Stimulated activated naive B cell treated with anti-CD40 and anti-IgM and Interleukin-4, amounts not matched to agents 10 μg/mL and 1 μg/mL and 100 μg/mL, for 72 hours (primary cell): Measurements from ENCODE around the gene GPX4.

Source experiments
- ATAC-seq, 2 donors: fragments of 150-1000 bp; cut with Tn5 transposase; replicated peaks; 2 replicates each; pipeline ENCODE4 v1.10.0; 2021; ENCODE audit warnings: moderate library complexity in 1 of 2
- DNase-seq: peaks from one replicate; pipeline ENCODE4 v3.0.0; 2021
- H3K27ac Mint-ChIP-seq: one replicate; pipeline ENCODE4 v1.8.0; 2022; ENCODE audit warnings: mild to moderate bottlenecking, mixed read lengths
- H3K27me3 Mint-ChIP-seq, 2 donors: one replicate each; pipeline ENCODE4 v1.8.0; 2022; ENCODE audit warnings: mixed read lengths in 2 of 2
- H3K36me3 Mint-ChIP-seq, 2 donors: one replicate each; pipeline ENCODE4 v1.8.0; 2022; ENCODE audit warnings: mixed read lengths in 2 of 2, mild to moderate bottlenecking in 1 of 2
- H3K4me1 Mint-ChIP-seq, 2 donors: one replicate each; pipeline ENCODE4 v1.8.0; 2022; ENCODE audit warnings: mixed read lengths in 2 of 2, mild to moderate bottlenecking in 1 of 2
- H3K4me3 Mint-ChIP-seq, 2 donors: one replicate each; pipeline ENCODE4 v1.8.0; 2022; ENCODE audit warnings: mild to moderate bottlenecking in 2 of 2, mixed read lengths in 2 of 2, moderate library complexity in 1 of 2
- H3K9me3 Mint-ChIP-seq, 2 donors: one replicate each; pipeline ENCODE4 v1.8.0; 2022; ENCODE audit warnings: mixed read lengths in 2 of 2, mild to moderate bottlenecking in 1 of 2

Gene GPX4

GRCh38 chr19:1073063-1073955 lies 30.5 kb upstream of the GPX4 start:
- ATAC-seq (no peak), DNase-seq (no peak)
- peak overlapping the region; percentile 39 to 76 for H3K4me3 Mint-ChIP-seq
- no peaks in the 10 kb centered on the region for H3K9me3 Mint-ChIP-seq
- peak overlapping the region; percentile 62 for H3K27ac Mint-ChIP-seq
- H3K4me1 Mint-ChIP-seq, result peaks cover 41 to 73% of the 10 kb centered on the region in 2 donors
- peaks cover 46 to 53% of the 10 kb centered on the region in 2 donors for H3K36me3 Mint-ChIP-seq
- no peaks in the 10 kb centered on the region for H3K27me3 Mint-ChIP-seq

GRCh38 chr19:1073956-1074517 lies 29.8 kb upstream of the GPX4 start:
- DNase-seq (no peak), ATAC-seq (no peak)
- Mint-ChIP-seq H3K27ac (no peak overlapping the region), H3K36me3 (peaks cover 40 to 46% of the 10 kb centered on the region in 2 donors), H3K27me3 (no peaks in the 10 kb centered on the region), H3K9me3 (no peaks in the 10 kb centered on the region), H3K4me3 (peak overlapping the region; percentile 76 to 78), H3K4me1 (peaks cover 34 to 67% of the 10 kb centered on the region in 2 donors)

GRCh38 chr19:1074544-1075283 lies 29.1 kb upstream of the GPX4 start:
- Mint-ChIP-seq H3K4me1 (peaks cover 30 to 60% of the 10 kb centered on the region in 2 donors), H3K27me3 (no peaks in the 10 kb centered on the region), H3K36me3 (peaks cover 36 to 41% of the 10 kb centered on the region in 2 donors), H3K9me3 (no peaks in the 10 kb centered on the region), H3K27ac (no peak overlapping the region), H3K4me3 (peak overlapping the region; percentile 53 to 76)
- peak; percentile 32 to 51 for ATAC-seq
- peak; percentile 53 for DNase-seq

GRCh38 chr19:1076046-1076386 lies 27.8 kb upstream of the GPX4 start:
- DNase-seq (no peak), ATAC-seq (no peak)
- H3K27ac Mint-ChIP-seq, result peak overlapping the region; percentile 93
- peaks cover 49 to 53% of the 10 kb centered on the region in 2 donors for H3K36me3 Mint-ChIP-seq
- H3K27me3 Mint-ChIP-seq, result no peaks in the 10 kb centered on the region
- no peaks in the 10 kb centered on the region for H3K9me3 Mint-ChIP-seq
- H3K4me1 Mint-ChIP-seq, result peaks cover 36 to 70% of the 10 kb centered on the region in 2 donors
- peak overlapping the region; percentile 53 to 54 for H3K4me3 Mint-ChIP-seq

- Mint-ChIP-seq H3K27me3 (no peaks in the 10 kb centered on the region), H3K27ac (peak overlapping the region; percentile 92), H3K4me1 (peaks cover 34 to 74% of the 10 kb centered on the region in 2 donors), H3K9me3 (no peaks in the 10 kb centered on the region), H3K4me3 (peak overlapping the region; percentile 48 to 54), H3K36me3 (peaks cover 50 to 58% of the 10 kb centered on the region in 2 donors)
- DNase-seq (peak; percentile 93), ATAC-seq (peak; percentile 96)
Measured at GRCh38 chr19:1076951-1077350, 26.8 kb upstream of the GPX4 start.

- Mint-ChIP-seq H3K4me3 (no peak overlapping the region), H3K9me3 (no peaks in the 10 kb centered on the region), H3K4me1 (peaks cover 27 to 60% of the 10 kb centered on the region in 2 donors), H3K36me3 (peaks cover 43 to 56% of the 10 kb centered on the region in 2 donors), H3K27ac (peak overlapping the region; percentile 75), H3K27me3 (no peaks in the 10 kb centered on the region)
- ATAC-seq (no peak), DNase-seq (no peak)
Measured at GRCh38 chr19:1079566-1080111, 24.2 kb upstream of the GPX4 start.

GRCh38 chr19:1080360-1081161 lies 23.2 kb upstream of the GPX4 start:
- H3K4me3 Mint-ChIP-seq, result peak overlapping the region in 1 of 2 donors; percentile 56
- H3K27ac Mint-ChIP-seq, result peak overlapping the region; percentile 89
- H3K27me3 Mint-ChIP-seq, result no peaks in the 10 kb centered on the region
- ATAC-seq (no peak), DNase-seq (no peak)
- peaks cover 33 to 63% of the 10 kb centered on the region in 2 donors for H3K4me1 Mint-ChIP-seq
- H3K36me3 Mint-ChIP-seq, result peaks cover 49 to 62% of the 10 kb centered on the region in 2 donors
- no peaks in the 10 kb centered on the region for H3K9me3 Mint-ChIP-seq

- ATAC-seq (no peak), DNase-seq (peak; percentile 3)
- Mint-ChIP-seq H3K27me3 (no peaks in the 10 kb centered on the region), H3K4me3 (peak overlapping the region; percentile 39 to 56), H3K36me3 (peaks cover 48 to 63% of the 10 kb centered on the region in 2 donors), H3K4me1 (peaks cover 33 to 64% of the 10 kb centered on the region in 2 donors), H3K9me3 (no peaks in the 10 kb centered on the region), H3K27ac (peak overlapping the region; percentile 89)
Measured at GRCh38 chr19:1081301-1082164, 22.3 kb upstream of the GPX4 start.

GRCh38 chr19:1082165-1082927 lies 21.4 kb upstream of the GPX4 start:
- H3K36me3 Mint-ChIP-seq, result peaks cover 44 to 60% of the 10 kb centered on the region in 2 donors
- no peaks in the 10 kb centered on the region for H3K9me3 Mint-ChIP-seq
- peak; percentile 49 to 54 for ATAC-seq
- peaks cover 28 to 60% of the 10 kb centered on the region in 2 donors for H3K4me1 Mint-ChIP-seq
- DNase-seq, result peak; percentile 30
- H3K27me3 Mint-ChIP-seq, result no peaks in the 10 kb centered on the region
- H3K4me3 Mint-ChIP-seq, result peak overlapping the region in 1 of 2 donors; percentile 25
- peak overlapping the region; percentile 89 for H3K27ac Mint-ChIP-seq

GRCh38 chr19:1082928-1083816 lies 20.6 kb upstream of the GPX4 start:
- no peaks in the 10 kb centered on the region for H3K9me3 Mint-ChIP-seq
- peaks cover 33 to 60% of the 10 kb centered on the region in 2 donors for H3K4me1 Mint-ChIP-seq
- H3K27me3 Mint-ChIP-seq, result no peaks in the 10 kb centered on the region
- peaks cover 47 to 65% of the 10 kb centered on the region in 2 donors for H3K36me3 Mint-ChIP-seq
- DNase-seq (no peak), ATAC-seq (no peak)
- H3K27ac Mint-ChIP-seq, result peak overlapping the region; percentile 62
- peak overlapping the region in 1 of 2 donors; percentile 4 for H3K4me3 Mint-ChIP-seq

- Mint-ChIP-seq H3K9me3 (no peaks in the 10 kb centered on the region), H3K4me1 (peaks cover 42 to 69% of the 10 kb centered on the region in 2 donors), H3K27ac (peak overlapping the region; percentile 85), H3K27me3 (no peaks in the 10 kb centered on the region), H3K4me3 (no peak overlapping the region), H3K36me3 (peaks cover 56 to 75% of the 10 kb centered on the region in 2 donors)
- peak; percentile 2 for DNase-seq
- ATAC-seq, result no peak
Measured at GRCh38 chr19:1084024-1084868, 19.5 kb upstream of the GPX4 start.
